Measurements from ENCODE around the gene KRTAP12-2.
"Not testable (repeated sequence)": the region's sequence is repeated elsewhere in the genome, so short reads cannot be mapped to it uniquely, and the experiment has no call there.

Gene KRTAP12-2

DNA sequence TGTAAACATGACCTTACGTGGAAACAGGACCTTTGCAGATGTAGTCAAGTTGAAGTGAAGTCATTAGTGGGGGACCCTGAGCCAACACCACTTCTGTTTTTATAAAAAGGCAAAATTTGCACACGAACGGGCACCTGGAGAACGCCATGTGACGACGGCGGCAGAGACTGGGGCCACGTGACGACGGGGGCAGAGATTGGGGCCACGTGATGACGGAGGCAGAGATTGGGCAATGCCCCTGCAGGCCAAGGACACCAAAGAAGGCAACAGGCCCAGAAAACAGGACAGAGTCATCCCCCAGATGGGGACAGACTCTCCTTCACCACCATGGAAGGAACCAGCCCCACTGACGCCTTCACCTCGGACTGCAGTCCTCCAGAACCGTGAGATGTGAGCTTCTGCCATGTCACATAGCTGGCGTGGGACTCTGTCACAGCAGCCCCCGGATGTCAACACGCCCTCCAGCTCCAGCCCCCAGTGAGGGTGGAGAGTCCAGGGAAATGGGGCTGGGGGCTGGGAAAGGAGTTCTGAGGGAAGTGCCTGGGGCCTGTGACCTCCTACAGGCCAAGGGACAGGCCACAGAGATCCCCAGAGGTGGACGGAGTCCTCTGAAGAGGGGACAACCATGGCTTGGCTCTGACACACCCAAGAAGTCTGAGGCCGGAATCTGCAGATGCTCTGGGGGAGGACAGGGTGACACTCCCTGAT is 16.3 kb downstream of the KRTAP12-2 start:
- DNase-seq (ENCODE audit: low spot score): no peak

DNA sequence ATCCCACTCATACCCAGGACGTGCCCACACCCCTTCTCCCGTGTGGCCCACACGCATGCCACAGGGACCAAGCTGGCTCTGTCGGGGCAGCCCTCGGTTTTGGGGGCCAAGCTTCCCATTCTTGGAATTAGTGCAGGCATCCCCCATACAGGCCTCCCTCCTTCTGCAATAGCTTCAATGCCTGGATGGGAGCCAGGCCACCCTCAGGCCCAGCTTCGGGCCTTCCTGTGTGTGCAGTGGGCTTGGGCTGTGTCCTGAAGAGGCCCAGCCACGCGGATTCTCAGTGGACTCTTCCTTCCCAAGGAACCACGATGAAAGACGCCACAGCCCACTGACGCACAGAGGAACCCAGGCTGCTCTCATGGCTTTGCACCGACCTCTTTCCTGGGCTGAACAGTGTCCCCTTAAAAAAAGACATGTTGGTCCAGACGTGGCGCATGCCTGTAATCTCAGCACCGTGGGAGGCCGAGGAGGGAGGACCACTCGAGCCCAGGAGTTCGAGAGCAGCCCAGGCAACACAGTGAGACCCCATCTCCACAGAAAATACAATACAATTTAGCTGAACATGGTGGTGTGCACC is 17.1 kb downstream of the KRTAP12-2 start:
- DNase-seq (ENCODE audit: low spot score): no peak

DNA sequence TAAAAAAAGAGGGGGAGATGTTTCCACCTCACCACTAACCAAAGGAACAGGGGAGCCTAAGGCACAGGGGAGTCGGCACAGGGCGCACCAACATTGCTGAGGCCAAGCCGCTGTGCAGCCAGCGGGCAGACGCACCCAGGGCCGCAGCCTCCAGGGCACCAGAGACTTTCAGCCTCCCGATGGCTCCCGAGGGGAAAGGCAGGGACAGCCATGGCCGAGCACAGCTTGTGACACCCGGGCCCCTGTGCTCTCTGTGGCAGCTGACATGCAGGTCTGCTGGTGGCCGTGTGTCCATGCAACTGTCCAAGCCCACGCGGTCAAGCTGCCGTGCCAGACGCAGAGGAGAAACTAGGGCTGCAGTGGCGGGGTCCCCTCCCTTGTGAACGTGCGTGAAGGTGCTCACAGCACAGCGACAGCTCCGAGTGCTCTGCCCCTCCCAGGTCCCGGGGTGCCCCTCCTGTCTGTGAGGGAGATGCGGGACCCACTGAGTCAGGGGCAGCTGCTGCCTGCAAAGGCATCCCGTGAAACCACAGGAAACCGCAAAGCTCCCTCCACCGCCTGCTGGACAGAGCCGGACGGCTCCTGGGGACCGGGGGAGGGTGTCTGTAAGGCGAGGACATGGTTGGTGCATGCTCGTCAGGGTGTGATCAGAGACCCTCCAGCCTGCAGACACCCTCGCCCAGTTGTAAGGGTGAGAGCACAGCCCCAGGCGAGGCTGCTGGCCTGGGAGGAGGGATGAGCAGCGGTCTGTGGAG is 18.0 kb downstream of the KRTAP12-2 start:
- no peak for DNase-seq (ENCODE audit: low spot score)

DNA sequence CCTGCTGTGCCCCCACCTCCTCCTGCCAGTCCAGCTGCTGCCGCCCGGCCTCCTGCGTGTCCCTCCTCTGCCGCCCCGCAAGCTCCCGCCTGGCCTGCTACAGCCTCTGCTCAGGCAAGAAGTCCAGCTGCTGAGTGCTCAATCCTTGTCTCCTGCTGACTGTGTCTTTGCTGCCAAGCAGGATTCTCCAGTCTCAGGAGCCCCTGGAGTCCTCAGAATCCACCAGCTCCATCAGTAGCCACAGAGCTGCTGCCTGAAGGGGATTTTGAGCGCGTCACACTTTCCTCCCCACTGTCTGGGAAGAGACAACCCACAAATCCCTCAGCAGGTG is 19.5 kb downstream of the KRTAP12-2 start:
- DNase-seq (ENCODE audit: low spot score): no peak

DNA sequence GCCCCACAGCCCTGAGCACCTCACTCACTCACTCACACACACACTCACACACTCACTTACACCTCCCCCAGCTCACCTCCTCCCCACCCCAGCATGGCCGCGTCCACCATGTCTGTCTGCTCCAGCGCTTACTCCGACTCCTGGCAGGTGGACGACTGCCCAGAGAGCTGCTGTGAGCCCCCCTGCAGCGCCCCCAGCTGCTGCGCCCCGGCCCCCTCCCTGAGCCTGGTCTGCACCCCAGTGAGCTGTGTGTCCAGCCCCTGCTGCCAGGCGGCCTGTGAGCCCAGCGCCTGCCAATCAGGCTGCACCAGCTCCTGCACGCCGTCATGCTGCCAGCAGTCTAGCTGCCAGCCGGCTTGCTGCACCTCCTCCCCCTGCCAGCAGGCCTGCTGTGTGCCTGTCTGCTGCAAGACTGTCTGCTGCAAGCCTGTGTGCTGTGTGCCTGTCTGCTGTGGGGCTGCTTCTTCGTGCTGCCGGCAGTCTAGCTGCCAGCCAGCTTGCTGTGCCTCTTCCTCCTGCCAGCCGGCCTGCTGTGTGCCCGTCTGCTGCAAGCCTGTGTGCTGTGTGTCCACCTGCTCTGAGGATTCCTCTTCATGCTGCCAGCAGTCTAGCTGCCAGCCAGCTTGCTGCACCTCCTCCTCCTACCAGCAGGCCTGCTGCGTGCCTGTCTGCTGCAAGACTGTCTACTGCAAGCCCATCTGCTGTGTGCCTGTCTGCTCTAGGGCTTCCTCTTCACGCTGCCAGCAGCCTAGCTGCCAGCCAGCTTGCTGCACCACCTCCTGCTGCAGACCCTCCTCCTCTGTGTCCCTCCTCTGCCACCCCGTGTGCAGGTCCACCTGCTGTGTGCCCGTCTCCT is 20.1 kb downstream of the KRTAP12-2 start, which contains the start of gene KRTAP10-11:
Gene KRTAP10-11 (plus strand): TSS at position 49 of the 856 bp plus-strand sequence. CDS start 45 bp downstream, at position 94.
- DNase-seq (ENCODE audit: low spot score): not testable (repeated sequence)

DNA sequence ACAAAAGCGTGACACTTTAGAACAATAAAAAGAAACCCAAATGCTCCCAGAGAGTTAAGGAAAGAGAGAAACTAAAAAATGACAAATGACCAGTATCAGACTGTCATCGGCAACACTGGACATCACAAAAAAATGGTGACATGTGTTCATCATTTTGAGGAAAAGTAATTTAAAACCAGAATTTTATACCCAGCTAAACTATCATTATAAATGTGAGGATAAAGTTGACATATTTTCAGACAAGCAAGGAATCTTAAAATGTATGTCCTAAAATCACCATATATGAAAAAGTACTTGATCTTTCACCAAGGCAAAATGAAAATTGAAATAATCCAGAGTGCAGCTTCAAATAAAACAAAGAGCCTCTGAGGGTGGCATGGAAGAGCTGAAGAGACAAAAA is 21.8 kb downstream of the KRTAP12-2 start:
- no peak for DNase-seq (ENCODE audit: low spot score)

DNA sequence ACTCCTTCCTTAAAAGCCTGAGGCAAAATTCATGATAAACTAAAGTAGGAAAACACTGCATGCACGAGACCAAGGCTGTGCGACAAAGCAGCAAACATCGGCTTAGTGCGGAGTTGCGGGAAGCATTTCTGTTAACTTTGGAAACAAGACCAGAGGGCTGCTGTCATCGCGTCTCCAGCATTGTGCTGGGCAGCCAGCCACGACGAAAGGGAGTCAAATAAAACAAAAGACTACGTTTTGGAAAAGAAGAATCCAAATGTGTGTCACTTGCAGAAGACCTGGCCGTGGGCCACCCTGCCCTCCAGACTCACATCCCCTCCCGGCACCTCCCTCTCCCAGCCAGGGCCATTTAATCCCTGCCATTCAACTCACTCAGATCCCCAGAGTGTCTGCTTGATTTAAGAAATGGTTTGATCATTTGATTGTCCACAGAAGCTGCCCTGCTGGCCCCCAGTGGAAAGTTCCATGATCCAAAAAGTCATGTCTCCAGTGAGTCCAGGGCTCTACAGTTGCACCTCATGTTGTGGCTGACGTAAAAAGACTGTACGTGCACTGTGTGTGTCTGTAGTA is 22.9 kb downstream of the KRTAP12-2 start:
- no peak for DNase-seq (ENCODE audit: low spot score)

DNA sequence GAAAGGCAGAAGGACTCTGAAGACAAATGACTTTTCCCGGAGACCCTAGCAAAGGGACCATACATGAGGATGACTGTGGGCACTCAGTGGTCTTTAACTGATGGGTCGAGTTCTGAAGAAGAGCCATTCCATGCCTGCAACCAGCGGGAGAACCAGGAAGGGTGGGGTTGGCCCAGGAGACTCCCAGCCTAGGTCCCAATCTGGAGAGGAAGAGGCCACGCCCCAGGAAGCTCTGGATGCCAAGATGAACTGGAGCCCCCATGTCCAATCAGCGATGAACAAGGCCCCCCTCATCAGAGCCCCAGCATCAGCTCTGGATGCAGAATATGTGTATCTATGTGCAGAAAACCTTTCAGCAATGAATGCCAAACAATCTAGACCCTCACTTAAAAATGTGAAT is 26.0 kb downstream of the KRTAP12-2 start:
- no peak for DNase-seq (ENCODE audit: low spot score)

DNA sequence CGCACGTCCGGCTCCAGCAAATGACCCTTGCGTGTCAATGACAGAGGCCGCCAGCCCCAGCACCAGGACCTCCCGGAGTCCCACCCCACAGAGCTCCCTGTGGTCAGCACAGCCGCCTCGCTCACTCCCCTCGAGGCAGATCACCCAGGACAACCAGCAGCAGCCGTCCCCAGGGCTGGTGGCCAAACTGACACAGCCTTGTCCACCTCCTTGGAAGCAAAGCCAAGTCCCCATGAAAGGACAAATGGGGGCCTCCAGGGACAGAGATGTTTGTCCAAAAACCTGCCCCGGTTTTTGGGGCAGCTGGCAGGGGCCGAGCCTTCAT is 27.4 kb downstream of the KRTAP12-2 start:
- no peak for DNase-seq (ENCODE audit: low spot score)

DNA sequence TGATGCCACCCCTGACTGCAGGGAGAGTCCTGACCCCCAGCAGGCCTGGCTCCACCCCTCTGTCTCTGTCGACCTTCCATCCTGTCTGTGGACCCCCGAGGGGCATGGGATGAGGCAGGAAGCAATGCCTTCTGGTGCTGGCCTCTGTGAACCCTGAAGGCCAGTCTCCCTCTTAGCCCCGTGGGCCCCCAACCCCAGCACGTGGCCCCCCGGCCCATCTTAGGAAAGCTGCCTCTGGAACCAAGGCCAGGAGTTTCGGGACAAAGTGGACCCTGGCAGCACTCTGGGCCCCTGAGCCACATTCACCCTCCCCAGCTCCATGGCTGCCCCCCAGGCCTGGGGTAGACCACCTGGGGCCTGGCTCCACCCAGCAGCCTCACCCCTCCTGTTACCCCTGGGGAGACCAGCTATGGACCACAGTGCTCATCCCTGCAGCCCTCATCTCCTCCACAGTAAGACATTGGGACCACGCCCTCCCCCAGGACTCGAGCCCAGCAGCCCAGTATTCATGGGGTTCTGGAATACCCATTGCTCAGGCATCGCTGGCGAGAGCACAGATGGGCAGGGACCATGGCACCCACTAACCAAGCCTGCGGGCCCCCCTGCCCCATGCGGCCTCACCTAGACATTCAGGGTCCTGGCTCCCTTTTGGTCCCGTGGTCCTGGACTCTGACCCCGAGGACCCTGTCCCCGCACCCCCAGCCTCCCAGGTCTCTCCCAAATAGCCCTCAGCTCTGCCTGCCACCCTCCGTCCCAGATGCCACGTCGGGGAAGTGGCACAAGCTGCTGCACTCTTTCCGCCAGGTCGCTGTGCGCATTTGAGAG is 28.0 kb downstream of the KRTAP12-2 start:
- not testable (repeated sequence) for DNase-seq (ENCODE audit: low spot score)

DNA sequence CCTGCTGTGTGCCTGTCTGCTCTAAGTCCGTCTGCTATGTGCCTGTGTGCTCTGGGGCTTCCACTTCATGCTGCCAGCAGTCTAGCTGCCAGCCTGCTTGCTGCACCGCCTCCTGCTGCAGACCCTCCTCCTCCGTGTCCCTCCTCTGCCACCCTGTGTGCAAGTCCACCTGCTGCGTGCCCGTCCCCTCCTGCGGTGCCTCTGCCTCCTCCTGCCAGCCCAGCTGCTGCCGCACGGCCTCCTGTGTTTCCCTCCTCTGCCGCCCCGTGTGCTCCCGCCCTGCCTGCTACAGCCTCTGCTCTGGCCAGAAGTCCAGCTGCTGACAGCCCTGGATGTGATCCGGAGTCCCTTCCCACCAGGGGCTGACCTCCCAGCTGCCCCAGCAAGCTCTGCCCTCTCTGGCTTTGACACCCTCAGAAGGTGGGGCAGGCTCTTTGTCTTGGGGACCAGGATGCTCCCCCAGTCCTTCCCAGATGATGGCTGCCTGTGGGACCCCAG is 28.8 kb downstream of the KRTAP12-2 start:
- DNase-seq (ENCODE audit: low spot score): not testable (repeated sequence)

DNA sequence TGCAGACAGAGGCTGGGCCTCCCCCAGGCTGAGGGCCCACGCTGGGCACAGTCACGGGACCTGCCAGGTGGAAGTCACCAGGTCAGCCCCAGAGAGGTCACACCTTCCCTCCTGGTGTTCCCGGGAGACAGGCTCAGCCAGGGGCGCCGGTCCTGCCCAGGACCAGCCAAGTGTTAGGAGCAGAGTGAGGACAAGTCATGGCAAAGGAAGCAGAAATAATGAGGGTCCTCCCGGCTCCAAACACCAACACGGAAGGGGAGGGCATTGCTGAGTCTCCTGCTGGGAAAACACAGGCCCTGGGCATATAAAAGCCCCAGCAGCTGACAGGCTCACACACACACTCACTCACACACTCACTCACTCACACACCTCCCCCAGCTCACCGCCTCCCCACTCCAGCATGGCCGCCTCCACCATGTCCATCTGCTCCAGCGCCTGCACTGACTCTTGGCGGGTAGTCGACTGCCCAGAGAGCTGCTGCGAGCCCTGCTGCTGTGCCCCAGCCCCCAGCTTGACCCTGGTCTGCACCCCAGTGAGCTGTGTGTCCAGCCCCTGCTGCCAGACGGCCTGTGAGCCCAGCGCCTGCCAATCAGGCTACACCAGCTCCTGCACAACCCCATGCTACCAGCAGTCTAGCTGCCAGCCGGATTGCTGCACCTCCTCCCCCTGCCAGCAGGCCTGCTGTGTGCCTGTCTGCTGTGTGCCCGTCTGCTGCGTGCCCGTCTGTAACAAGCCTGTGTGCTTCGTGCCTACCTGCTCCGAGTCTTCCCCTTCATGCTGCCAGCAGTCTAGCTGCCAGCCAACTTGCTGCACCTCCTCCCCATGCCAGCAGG is 29.5 kb downstream of the KRTAP12-2 start, which contains the start of gene KRTAP10-10:
Gene KRTAP10-10 (plus strand): TSS at position 339 of the 833 bp plus-strand sequence. CDS start 62 bp downstream, at position 401.
- DNase-seq (ENCODE audit: low spot score): no peak

DNA sequence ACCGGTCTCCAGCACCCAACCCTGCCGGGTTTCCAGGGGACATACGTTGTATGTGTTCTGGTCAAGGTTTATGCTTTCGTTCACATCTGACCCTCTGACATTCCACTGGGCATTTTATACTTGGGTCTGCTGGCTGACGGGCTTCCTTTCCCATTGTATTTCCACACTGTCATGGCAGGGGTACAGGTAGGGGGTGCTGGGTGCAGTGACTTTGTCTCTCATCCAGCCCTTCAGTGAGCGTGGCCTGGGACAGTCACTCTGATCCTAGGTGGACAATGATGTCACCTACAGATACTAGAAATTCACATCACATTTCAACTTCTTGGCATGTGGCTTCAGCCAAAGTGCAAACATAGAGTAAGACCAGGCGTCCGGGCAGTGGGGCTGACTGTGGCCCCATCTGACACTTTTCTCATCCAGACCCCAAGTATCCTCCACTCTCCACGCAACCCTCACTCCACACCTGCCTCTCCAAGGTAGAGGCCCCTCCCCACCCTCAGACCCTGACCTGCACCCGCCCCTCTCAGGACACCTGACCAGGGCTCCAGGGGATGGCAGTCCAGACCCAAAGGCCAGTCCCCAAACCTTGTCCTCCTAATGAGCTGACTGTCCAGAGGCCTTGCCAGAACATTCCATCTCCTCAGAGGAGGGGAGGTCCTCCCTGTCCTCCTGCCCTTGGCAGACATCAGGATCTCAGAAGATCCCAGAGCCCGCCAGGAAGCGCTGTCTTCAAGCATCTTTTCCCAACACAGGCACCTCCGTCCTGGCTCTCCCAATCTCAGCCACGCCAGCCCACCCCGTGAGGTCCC is 30.3 kb downstream of the KRTAP12-2 start:
- DNase-seq (ENCODE audit: low spot score): no peak

DNA sequence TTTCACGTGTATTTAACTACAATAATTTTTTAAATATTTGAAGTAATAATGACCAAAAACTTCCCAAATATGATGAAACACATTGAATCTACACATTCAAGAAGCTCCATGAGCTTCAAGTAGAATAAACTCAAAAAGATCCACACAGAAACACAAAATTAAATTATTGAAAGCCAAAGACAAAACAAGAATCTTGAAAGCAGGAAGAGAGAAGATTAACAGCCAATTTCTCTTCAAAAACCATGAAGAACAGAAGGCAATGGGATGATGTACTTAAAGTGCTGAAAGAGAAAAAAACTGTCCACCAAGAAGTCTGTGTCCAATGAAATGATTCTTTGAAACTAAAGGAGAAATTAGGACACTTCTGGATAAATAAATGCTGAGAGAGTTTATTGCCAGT is 34.7 kb downstream of the KRTAP12-2 start:
- no peak for DNase-seq (ENCODE audit: low spot score)

DNA sequence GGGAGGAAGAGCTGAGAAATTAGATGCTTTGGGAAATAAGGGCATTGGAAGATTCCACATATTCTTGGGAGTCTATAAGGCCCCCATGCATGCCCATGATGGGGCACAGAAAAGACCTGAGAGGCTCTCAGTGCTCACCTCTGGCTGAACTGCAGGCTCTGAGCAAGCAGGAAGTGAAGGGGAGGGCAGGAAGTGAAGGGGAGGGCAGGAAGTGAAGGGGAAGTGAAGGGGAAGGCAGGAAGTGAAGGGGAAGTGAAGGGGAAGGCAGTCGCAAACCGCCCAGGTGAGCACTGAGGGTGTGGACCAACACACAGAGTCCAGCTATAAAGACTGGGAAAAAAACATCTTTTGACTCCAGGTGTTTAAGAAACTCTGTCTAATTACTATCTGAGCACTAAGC is 36.3 kb downstream of the KRTAP12-2 start:
- no peak for DNase-seq (ENCODE audit: low spot score)

DNA sequence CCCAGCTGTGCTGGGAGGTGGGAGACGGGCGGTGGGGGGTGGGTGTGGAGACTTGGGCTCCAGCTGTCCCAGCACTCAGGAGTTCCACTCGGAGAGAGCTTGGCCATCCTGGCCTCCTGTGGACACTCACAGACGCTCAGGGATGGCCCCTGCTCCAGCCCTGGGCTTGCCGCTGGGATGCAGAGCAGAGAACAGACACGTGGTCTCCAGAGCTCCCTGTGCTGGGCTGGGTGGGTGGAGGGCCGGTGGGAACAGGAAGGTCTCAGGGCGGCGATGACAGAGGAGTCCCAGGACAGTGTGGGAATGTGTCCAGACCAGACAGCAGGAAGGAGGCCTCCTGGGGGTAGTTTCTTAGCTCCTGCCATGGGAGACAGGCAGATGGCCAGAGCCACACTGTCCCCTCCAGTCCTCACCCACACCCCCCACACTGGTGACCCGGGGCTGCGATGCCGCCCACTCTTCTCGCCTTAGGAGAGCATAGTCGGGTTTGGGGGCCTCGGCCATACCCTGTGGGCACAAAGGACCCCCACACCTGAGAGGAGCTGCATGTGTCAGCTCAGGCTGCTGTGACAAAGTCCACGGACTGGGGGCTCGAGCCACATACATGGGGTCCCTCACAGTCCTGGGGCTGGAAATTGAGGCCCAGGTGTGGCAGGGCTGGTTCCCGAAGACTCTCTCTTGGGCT is 37.9 kb downstream of the KRTAP12-2 start:
- DNase-seq (ENCODE audit: low spot score): no peak

DNA sequence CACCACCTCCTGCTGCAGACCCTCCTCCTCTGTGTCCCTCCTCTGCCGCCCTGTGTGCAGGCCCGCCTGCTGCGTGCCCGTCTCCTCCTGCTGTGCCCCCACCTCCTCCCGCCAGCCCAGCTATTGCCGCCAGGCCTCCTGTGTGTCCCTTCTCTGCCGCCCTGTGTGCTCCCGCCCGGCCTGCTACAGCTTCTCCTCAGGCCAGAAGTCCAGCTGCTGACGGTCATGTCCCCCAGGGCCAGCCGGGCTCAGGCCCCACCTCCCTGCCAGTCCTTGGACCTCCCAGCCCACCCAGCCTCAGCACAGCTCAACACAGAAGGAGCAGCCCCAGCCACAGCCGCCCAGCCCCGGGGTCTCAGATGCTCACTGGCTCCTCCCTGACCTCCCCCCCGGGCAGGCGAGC is 38.9 kb downstream of the KRTAP12-2 start:
- DNase-seq (ENCODE audit: low spot score): not testable (repeated sequence)

DNA sequence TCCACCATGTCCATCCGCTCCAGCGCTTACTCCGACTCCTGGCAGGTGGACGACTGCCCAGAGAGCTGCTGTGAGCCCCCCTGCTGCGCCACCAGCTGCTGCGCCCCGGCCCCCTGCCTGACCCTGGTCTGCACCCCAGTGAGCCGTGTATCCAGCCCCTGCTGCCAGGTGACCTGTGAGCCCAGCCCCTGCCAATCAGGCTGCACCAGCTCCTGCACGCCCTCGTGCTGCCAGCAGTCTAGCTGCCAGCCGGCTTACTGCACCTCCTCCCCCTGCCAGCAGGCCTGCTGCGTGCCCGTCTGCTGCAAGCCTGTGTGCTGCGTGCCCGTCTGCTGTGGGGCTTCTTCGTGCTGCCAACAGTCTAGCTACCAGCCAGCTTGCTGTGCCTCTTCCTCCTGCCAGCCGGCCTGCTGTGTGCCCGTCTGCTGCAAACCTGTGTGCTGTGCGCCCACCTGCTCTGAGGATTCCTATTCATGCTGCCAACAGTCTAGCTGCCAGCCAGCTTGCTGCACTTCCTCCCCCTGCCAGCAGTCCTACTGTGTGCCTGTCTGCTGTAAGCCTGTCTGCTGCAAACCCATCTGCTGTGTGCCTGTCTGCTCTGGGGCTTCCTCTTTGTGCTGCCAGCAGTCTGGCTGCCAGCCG is 39.4 kb downstream of the KRTAP12-2 start:
- DNase-seq (ENCODE audit: low spot score): not testable (repeated sequence)

All from kidney capillary endothelial cell (primary cell).